Measurements from ENCODE around the gene MLLT10.

DNA sequence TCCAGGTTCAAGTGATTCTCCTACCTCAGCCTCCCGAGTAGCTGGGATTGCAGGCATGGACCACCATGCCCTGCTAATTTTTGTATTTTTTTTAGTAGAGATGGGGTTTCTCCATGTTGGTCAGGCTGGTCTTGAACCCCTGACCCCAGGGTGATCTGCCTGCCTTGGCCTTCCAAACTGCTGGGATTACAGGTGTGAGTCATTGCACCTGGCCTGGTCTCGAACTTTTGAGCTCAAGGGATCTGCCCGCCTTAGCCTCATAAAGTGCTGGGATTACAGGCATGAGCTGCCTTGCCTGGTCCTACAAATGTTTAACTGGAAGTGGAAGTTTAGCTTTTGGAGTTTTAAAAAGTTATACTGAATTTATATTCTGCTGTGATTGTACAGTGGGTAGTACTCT is 2.8 kb downstream of the MLLT10 start:
- no peak for TF ChIP-seq POLR2A (IDR thresholded peaks at IDR 0.05; ENCODE audit: extremely low read depth, insufficient read length)
- TF ChIP-seq, protein P1, sequence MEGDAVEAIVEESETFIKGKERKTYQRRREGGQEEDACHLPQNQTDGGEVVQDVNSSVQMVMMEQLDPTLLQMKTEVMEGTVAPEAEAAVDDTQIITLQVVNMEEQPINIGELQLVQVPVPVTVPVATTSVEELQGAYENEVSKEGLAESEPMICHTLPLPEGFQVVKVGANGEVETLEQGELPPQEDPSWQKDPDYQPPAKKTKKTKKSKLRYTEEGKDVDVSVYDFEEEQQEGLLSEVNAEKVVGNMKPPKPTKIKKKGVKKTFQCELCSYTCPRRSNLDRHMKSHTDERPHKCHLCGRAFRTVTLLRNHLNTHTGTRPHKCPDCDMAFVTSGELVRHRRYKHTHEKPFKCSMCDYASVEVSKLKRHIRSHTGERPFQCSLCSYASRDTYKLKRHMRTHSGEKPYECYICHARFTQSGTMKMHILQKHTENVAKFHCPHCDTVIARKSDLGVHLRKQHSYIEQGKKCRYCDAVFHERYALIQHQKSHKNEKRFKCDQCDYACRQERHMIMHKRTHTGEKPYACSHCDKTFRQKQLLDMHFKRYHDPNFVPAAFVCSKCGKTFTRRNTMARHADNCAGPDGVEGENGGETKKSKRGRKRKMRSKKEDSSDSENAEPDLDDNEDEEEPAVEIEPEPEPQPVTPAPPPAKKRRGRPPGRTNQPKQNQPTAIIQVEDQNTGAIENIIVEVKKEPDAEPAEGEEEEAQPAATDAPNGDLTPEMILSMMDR (IDR thresholded peaks at IDR 0.05; ENCODE audit: low read depth, low read length), result no peak

Measured in NB4 (cell line).